ENCODE data around the gene MUC5B.

DNA sequence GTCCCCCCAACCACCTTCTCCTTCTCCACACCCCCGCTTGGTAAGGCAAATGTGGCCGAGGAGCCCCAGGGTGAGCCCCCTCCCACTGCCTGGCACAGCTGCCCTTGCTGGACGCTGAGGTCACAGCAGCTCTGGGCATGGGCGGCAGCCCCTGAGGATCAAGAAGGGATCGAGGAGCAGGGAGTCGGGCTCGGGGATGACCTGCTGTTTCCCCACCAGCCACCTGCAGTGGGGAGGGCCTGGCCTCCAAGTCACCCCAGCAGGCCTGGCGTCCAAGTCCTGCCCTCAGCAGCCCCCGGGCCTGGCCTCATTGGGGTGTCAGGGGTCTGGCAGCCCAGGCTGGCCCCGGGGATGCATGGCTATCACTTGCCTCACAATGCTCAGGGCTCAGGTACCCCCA, 41.4 kb upstream of the MUC5B start:
- TF ChIP-seq, protein P1, sequence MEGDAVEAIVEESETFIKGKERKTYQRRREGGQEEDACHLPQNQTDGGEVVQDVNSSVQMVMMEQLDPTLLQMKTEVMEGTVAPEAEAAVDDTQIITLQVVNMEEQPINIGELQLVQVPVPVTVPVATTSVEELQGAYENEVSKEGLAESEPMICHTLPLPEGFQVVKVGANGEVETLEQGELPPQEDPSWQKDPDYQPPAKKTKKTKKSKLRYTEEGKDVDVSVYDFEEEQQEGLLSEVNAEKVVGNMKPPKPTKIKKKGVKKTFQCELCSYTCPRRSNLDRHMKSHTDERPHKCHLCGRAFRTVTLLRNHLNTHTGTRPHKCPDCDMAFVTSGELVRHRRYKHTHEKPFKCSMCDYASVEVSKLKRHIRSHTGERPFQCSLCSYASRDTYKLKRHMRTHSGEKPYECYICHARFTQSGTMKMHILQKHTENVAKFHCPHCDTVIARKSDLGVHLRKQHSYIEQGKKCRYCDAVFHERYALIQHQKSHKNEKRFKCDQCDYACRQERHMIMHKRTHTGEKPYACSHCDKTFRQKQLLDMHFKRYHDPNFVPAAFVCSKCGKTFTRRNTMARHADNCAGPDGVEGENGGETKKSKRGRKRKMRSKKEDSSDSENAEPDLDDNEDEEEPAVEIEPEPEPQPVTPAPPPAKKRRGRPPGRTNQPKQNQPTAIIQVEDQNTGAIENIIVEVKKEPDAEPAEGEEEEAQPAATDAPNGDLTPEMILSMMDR (IDR thresholded peaks at IDR 0.05): no peak
- TF ChIP-seq POLR2A (IDR thresholded peaks at IDR 0.05): no peak

Data from testis (tissue), 2 donors.